ENCODE results near the gene EHBP1L1.
"Not testable (repeated sequence)": the region's sequence is repeated elsewhere in the genome, so short reads cannot be mapped to it uniquely, and the experiment has no call there.

Gene EHBP1L1

DNA sequence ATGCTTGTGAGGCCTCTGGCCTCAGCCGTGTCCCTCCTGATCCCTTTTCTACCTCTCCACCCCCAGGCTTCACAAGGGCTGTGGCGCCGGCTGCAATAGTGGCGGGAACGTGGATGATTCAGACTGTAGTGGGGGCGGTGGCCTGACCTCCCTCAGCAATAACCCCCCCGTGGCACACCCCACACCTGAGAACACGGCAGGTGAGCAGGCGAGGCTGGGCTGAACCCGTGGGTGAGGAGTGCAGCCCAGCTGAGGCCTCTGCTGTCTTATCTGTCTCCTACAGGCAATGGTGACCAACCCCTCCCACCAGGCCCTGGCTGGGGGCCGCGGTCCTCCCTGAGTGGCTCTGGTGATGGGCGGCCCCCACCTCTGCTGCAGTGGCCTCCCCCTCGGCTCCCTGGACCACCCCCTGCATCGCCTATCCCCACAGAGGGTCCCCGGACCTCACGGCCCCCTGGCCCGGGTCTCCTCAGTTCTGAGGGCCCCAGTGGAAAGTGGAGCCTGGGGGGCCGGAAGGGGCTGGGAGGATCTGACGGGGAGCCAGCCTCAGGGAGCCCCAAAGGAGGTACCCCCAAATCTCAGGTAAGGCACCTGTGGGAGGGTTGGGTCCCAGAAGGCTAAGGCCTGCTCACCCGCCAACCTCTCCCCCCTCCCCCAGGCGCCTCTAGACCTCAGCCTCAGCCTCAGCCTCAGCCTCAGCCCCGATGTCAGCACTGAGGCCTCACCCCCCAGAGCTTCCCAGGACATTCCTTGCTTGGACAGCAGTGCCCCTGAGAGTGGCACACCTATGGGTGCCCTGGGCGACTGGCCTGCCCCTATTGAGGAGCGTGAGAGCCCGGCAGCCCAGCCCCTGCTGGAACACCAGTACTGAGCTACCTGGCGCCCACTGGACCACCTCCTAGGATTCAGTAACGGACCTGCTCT lies 60.5 kb downstream of the EHBP1L1 start:
- DNase-seq (ENCODE audit: low read depth): no peak

- no peak for DNase-seq (ENCODE audit: low read depth)
These were observed 61.2 kb downstream of the EHBP1L1 start for GRCh38 chr11:65637032-65637557.

- peak; percentile 83 for DNase-seq (ENCODE audit: low read depth)
These were observed 62.1 kb downstream of the EHBP1L1 start, which contains the start of gene SIPA1 for GRCh38 chr11:65637794-65638419. Gene SIPA1, plus strand, starts transcription at chr11:65638101. Its CDS starts 2,821 bp downstream, at chr11:65640922.

GRCh38 chr11:65639228-65639597 lies 63.4 kb downstream of the EHBP1L1 start:
- not testable (repeated sequence) for DNase-seq (ENCODE audit: low read depth)

- no peak for DNase-seq (ENCODE audit: low read depth)
These were observed 64.0 kb downstream of the EHBP1L1 start for GRCh38 chr11:65639623-65640482.

- no peak for DNase-seq (ENCODE audit: low read depth)
These were observed 64.8 kb downstream of the EHBP1L1 start for GRCh38 chr11:65640483-65641296.

GRCh38 chr11:65641297-65642013 lies 65.6 kb downstream of the EHBP1L1 start:
- DNase-seq (ENCODE audit: low read depth): no peak
